SU-DHL-6 (cell line): Measurements from ENCODE around the gene PRAC2.

Source experiments
- H2AFZ ChIP-seq: fragments of 200-600 bp; sonication (generic); 2 replicates; pipeline ENCODE4 v1.6.1; 2014; ENCODE audit warnings: low read depth, mild to moderate bottlenecking, moderate library complexity, mixed read lengths, antibody characterized with exemption, low read length; ENCODE audit not compliant: severe bottlenecking
- H3F3A ChIP-seq: fragments of 200-600 bp; shearing (Covaris generic); 2 replicates; pipeline ENCODE4 v1.6.0; 2016; ENCODE audit warnings: antibody characterized with exemption, mild to moderate bottlenecking; ENCODE audit not compliant: insufficient read depth
- H3K27ac ChIP-seq: fragments of 200-600 bp; sonication (generic); 2 replicates; pipeline ENCODE4 v1.5.1; 2016; ENCODE audit warnings: low read depth, mild to moderate bottlenecking, low read length, moderate library complexity, mixed read lengths
- H3K27me3 ChIP-seq: fragments of 200-600 bp; sonication (generic), shearing (Covaris generic); 2 replicates; pipeline ENCODE4 v1.6.0; 2014; ENCODE audit warnings: mild to moderate bottlenecking, low read length
- H3K36me3 ChIP-seq: fragments of 200-600 bp; sonication (generic); 2 replicates; pipeline ENCODE4 v1.6.1; 2014; ENCODE audit warnings: mild to moderate bottlenecking, low read length, mixed read lengths
- H3K4me2 ChIP-seq: fragments of 300-600, 200-600 bp; shearing (Covaris generic), sonication (generic); 2 replicates; pipeline ENCODE4 v1.6.0; 2014; ENCODE audit warnings: low read length, low read depth, mild to moderate bottlenecking; ENCODE audit not compliant: poor library complexity, severe bottlenecking
- H3K4me3 ChIP-seq: fragments of 200-600 bp; sonication (generic); 2 replicates; pipeline ENCODE4 v1.5.1; 2014; ENCODE audit warnings: antibody characterized with exemption, low read length, mild to moderate bottlenecking, mixed read lengths; ENCODE audit not compliant: insufficient read depth, poor library complexity, severe bottlenecking
- H3K79me2 ChIP-seq: fragments of 200-600 bp; sonication (generic); 2 replicates; pipeline ENCODE4 v1.6.1; 2014; ENCODE audit warnings: mild to moderate bottlenecking, low read length, moderate library complexity; ENCODE audit not compliant: insufficient read depth
- H3K9ac ChIP-seq: fragments of 200-600 bp; sonication (generic); 2 replicates; pipeline ENCODE4 v1.7.0; 2014; ENCODE audit warnings: mild to moderate bottlenecking, low read length
- H3K9me2 ChIP-seq: fragments of 200-600 bp; sonication (generic); replicated peaks from 2 replicates; pipeline ENCODE4 v1.6.1; 2014; ENCODE audit warnings: low read length; ENCODE audit not compliant: insufficient read depth
- H3K9me3 ChIP-seq: fragments of 200-600 bp; sonication (generic); 2 replicates; pipeline ENCODE4 v1.6.1; 2014; ENCODE audit warnings: low read length, mixed read lengths; ENCODE audit not compliant: insufficient read depth
- H4K20me1 ChIP-seq: fragments of 200-600 bp; sonication (generic); 2 replicates; pipeline ENCODE4 v1.6.1; 2014; ENCODE audit warnings: low read depth, mild to moderate bottlenecking, antibody characterized with exemption, low read length, moderate library complexity, mixed read lengths
- EZH2phosphoT487 ChIP-seq: fragments of 200-600 bp; sonication (generic), shearing (Covaris generic); conservative IDR thresholded peaks from 2 replicates; pipeline ENCODE4 v1.6.1; 2018; ENCODE audit warnings: mild to moderate bottlenecking, antibody characterized with exemption, low read length, moderate library complexity, mixed read lengths
- TF ChIP-seq, protein P1 (sequence below): fragments of 200-600 bp; sonication (generic); IDR thresholded peaks from one replicate; pipeline ENCODE4 v1.5.1; 2017; ENCODE audit warnings: antibody characterized with exemption, mild to moderate bottlenecking, low read length, moderate library complexity; ENCODE audit not compliant: insufficient read depth, poor library complexity, severe bottlenecking

The PRAC2 gene

GRCh38 chr17:48761114-48761513, 38.1 kb downstream of the PRAC2 start:
- Histone ChIP-seq H3K27me3 (no peaks in the 10 kb centered on the region), H3F3A (no peaks in the 10 kb centered on the region), H3K9ac (no peak overlapping the region)

DNA sequence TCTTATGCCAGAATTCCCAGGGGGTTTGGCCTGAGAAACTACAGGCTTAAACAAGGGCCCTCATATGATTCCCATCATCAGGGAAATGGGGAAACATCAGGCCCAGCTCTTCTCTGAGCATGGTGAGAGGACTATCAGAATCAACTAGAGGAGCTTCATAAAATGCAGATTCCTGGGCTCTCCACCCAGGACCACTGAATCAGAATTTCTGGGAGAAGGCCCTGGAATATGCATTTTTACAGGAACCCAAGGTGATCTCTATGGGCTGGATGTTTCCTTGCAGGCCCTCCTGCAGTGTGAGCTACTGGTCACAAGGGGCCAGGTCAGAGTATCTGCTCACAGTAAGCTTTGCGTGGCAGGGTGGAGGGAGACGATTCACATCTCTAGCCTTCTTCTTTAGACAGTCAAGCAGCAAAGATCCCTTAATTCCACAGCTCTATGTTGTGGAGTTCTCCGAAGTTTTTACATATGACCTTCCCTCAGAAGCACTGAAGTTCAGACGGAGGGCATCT, 44.3 kb downstream of the PRAC2 start:
- H3K9ac ChIP-seq = no peak overlapping the region
- no peaks in the 10 kb centered on the region for H3K36me3 ChIP-seq
- H3K4me2 ChIP-seq = no peak overlapping the region
- H4K20me1 ChIP-seq = no peaks in the 10 kb centered on the region
- H3K79me2 ChIP-seq = no peaks in the 10 kb centered on the region
- no peaks in the 10 kb centered on the region for H3F3A ChIP-seq
- H3K9me3 ChIP-seq = no peaks in the 10 kb centered on the region
- TF ChIP-seq EZH2phosphoT487 = no peak
- TF ChIP-seq, protein P1, sequence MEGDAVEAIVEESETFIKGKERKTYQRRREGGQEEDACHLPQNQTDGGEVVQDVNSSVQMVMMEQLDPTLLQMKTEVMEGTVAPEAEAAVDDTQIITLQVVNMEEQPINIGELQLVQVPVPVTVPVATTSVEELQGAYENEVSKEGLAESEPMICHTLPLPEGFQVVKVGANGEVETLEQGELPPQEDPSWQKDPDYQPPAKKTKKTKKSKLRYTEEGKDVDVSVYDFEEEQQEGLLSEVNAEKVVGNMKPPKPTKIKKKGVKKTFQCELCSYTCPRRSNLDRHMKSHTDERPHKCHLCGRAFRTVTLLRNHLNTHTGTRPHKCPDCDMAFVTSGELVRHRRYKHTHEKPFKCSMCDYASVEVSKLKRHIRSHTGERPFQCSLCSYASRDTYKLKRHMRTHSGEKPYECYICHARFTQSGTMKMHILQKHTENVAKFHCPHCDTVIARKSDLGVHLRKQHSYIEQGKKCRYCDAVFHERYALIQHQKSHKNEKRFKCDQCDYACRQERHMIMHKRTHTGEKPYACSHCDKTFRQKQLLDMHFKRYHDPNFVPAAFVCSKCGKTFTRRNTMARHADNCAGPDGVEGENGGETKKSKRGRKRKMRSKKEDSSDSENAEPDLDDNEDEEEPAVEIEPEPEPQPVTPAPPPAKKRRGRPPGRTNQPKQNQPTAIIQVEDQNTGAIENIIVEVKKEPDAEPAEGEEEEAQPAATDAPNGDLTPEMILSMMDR = no peak
- no peak overlapping the region for H2AFZ ChIP-seq
- no peak overlapping the region for H3K4me3 ChIP-seq
- no peak overlapping the region for H3K27ac ChIP-seq
- no peaks in the 10 kb centered on the region for H3K9me2 ChIP-seq
- H3K27me3 ChIP-seq = no peaks in the 10 kb centered on the region

More at GRCh38 chr17:48761114-48761513, 38.1 kb downstream of the PRAC2 start:
- Histone ChIP-seq H3K4me2 (no peak overlapping the region), H3K9me2 (no peaks in the 10 kb centered on the region), H3K9me3 (no peaks in the 10 kb centered on the region), H3K27ac (no peak overlapping the region), H4K20me1 (no peaks in the 10 kb centered on the region), H3K79me2 (no peaks in the 10 kb centered on the region), H2AFZ (no peak overlapping the region), H3K4me3 (no peak overlapping the region), H3K36me3 (no peaks in the 10 kb centered on the region)
- TF ChIP-seq, protein P1 = no peak
- no peak for TF ChIP-seq EZH2phosphoT487

GRCh38 chr17:48769009-48769675, 46.2 kb downstream of the PRAC2 start:
- TF ChIP-seq, protein P1 = no peak
- no peak for TF ChIP-seq EZH2phosphoT487
- Histone ChIP-seq H4K20me1 (no peaks in the 10 kb centered on the region), H3K36me3 (no peaks in the 10 kb centered on the region), H3K27me3 (no peaks in the 10 kb centered on the region), H3K9me3 (no peaks in the 10 kb centered on the region), H3K27ac (no peak overlapping the region), H3K9ac (no peak overlapping the region), H3K79me2 (no peaks in the 10 kb centered on the region), H3F3A (no peaks in the 10 kb centered on the region), H3K4me3 (no peak overlapping the region), H2AFZ (no peak overlapping the region), H3K9me2 (no peaks in the 10 kb centered on the region), H3K4me2 (no peak overlapping the region)
